CD8-positive, alpha-beta memory T cell (primary cell): ENCODE measurements around the gene ZWINT. TPM values are rescaled to one million over a fixed set of nuclear protein-coding genes. Genes with fewer than 3 reads are reported as not detected.

Experiments used
- CTCF ChIA-PET: fragments of 350-600 bp; sonication (Branson Sonifier 250); formaldehyde crosslinking; loops from one replicate; lab custom pipeline; 2021; ENCODE audit warnings: antibody characterized with exemption; lab: Charles Lee
- POLR2A ChIA-PET: fragments of 350-600 bp; sonication (Branson Sonifier 250); formaldehyde crosslinking; loops from one replicate; lab custom pipeline; 2021; ENCODE audit warnings: antibody characterized with exemption; lab: Charles Lee
- DNase-seq, 5 donors: peaks; one replicate each; pipeline versions ENCODE4 v3.0.0 to v3.0.0-alpha.2; 2020 to 2022; ENCODE audit warnings: mixed read lengths in 1 of 5
- H3K27ac ChIP-seq: one replicate; pipeline ENCODE4 v1.7.0; 2013; ENCODE audit warnings: low read depth, mild to moderate bottlenecking, low read length, moderate library complexity
- H3K27me3 ChIP-seq: 2 replicates; pipeline ENCODE4 v1.7.0; 2013; ENCODE audit warnings: low read length, mild to moderate bottlenecking; ENCODE audit not compliant: insufficient read depth, poor library complexity, severe bottlenecking
- H3K36me3 ChIP-seq: 2 replicates; pipeline ENCODE4 v1.7.0; 2013; ENCODE audit warnings: mild to moderate bottlenecking, low read length, moderate library complexity; ENCODE audit not compliant: insufficient read depth
- H3K4me1 ChIP-seq: 2 replicates; pipeline ENCODE4 v1.7.0; 2013; ENCODE audit warnings: mild to moderate bottlenecking, low read length, moderate library complexity; ENCODE audit not compliant: insufficient read depth
- H3K4me3 ChIP-seq: 2 replicates; pipeline ENCODE4 v1.7.0; 2013; ENCODE audit warnings: mild to moderate bottlenecking, low read length
- H3K9me3 ChIP-seq: 2 replicates; pipeline ENCODE4 v1.7.0; 2013; ENCODE audit warnings: mild to moderate bottlenecking, low read length
- H3K27ac Mint-ChIP-seq, 8 donors: one replicate each; pipeline ENCODE4 v1.8.0; 2020 to 2021; ENCODE audit warnings: mixed read lengths in 8 of 8, mild to moderate bottlenecking in 6 of 8, inconsistent platforms in 3 of 8, moderate library complexity in 3 of 8
- H3K27me3 Mint-ChIP-seq, 2 donors: one replicate each; pipeline ENCODE4 v1.8.0; 2020 to 2021; ENCODE audit warnings: mixed read lengths in 2 of 2, mild to moderate bottlenecking in 1 of 2, moderate library complexity in 1 of 2
- H3K36me3 Mint-ChIP-seq, 3 donors: one replicate each; pipeline ENCODE4 v1.8.0; 2020 to 2021; ENCODE audit warnings: mixed read lengths in 3 of 3, inconsistent platforms in 1 of 3, mild to moderate bottlenecking in 1 of 3
- H3K4me1 Mint-ChIP-seq, 3 donors: one replicate each; pipeline ENCODE4 v1.8.0; 2020 to 2021; ENCODE audit warnings: mixed read lengths in 3 of 3, inconsistent platforms in 1 of 3, mild to moderate bottlenecking in 1 of 3
- H3K4me3 Mint-ChIP-seq, 7 donors: one replicate each; pipeline ENCODE4 v1.8.0; 2020 to 2021; ENCODE audit warnings: mixed read lengths in 7 of 7, mild to moderate bottlenecking in 6 of 7, moderate library complexity in 4 of 7, inconsistent platforms in 2 of 7
- H3K9me3 Mint-ChIP-seq, 5 donors: one replicate each; pipeline ENCODE4 v1.8.0; 2020 to 2022; ENCODE audit warnings: mixed read lengths in 5 of 5, mild to moderate bottlenecking in 3 of 5, moderate library complexity in 2 of 5, inconsistent platforms in 1 of 5
- polyA plus RNA-seq: library from polyadenylated mRNA; unstranded; fragments of 300-500 nt; fragmentation: Illumina TruSeq; gene quantifications from one replicate; pipeline ENCODE4 v1.2.3, GENCODE V29; 2021
- total RNA-seq, 2 experiments: library from RNA; stranded (reverse); gene quantifications; one replicate each; pipeline ENCODE4 v1.2.3, GENCODE V29; 2021

ZWINT gene
- total RNA-seq (100 to 1,000 TPM; 114 to 120 TPM), polyA plus RNA-seq (5.8 TPM)

- no peaks in the 10 kb centered on the region for H3K9me3 ChIP-seq
- no peaks in the 10 kb centered on the region for H3K36me3 ChIP-seq
- no peaks in the 10 kb centered on the region for H3K27me3 ChIP-seq
- Mint-ChIP-seq H3K36me3 (peaks cover 0 to 8% (median 0%) of the 10 kb centered on the region in 3 donors), H3K9me3 (no peaks in the 10 kb centered on the region), H3K27ac (peak within 1 kb of the TSS; percentile 67 to 96 (median 90)), H3K4me3 (peak within 1 kb of the TSS; percentile 91 to 97 (median 94)), H3K27me3 (peaks cover 0 to 4% of the 10 kb centered on the region in 2 donors), H3K4me1 (peaks cover 19 to 50% (median 35%) of the 10 kb centered on the region in 3 donors)
- DNase-seq = peak; percentile 86 to 93 (median 89)
- peaks cover 6% of the 10 kb centered on the region for H3K4me1 ChIP-seq
- H3K4me3 ChIP-seq = peak within 1 kb of the TSS; percentile 79
- ChIA-PET CTCF (interaction anchor here (1.2 kb wide), 1 partner anchor 9 kb away, joined by 5 read pairs; no protein-coding TSS in a partner anchor), POLR2A (no interaction called here)
- H3K27ac ChIP-seq = peak within 1 kb of the TSS; percentile 68
These were observed at the start of gene ZWINT for GRCh38 chr10:56360967-56361612. TSS of gene ZWINT (minus strand) at chr10:56361259. CDS start at chr10:56361236, 23 bp downstream.

DNA sequence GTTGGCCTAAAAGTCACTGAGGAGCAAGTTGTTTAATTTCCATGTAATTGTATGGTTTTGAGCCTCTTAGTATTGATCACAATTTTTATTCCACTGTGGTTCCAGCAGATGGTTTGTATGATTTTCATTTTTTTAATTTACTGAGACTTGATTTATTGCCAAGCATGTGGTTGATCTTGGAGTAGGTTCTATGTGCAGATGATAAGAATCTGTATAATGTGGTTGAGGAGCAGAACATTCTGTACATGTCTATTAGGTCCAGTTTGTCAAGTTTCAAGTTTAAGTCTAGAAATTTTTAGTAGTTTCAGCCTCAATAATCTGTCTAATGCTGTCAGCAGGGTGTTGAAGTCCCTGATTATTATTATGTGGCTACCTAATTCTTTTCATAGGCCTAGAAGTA is 22.7 kb upstream of the ZWINT start:
- no peak for DNase-seq
- Histone ChIP-seq H3K36me3 (no peaks in the 10 kb centered on the region), H3K4me1 (no peaks in the 10 kb centered on the region), H3K27me3 (no peaks in the 10 kb centered on the region), H3K27ac (no peak overlapping the region), H3K4me3 (no peak overlapping the region), H3K9me3 (no peaks in the 10 kb centered on the region)
- Mint-ChIP-seq H3K9me3 (peaks cover 0 to 6% (median 0%) of the 10 kb centered on the region in 5 donors), H3K4me3 (no peak overlapping the region), H3K4me1 (no peaks in the 10 kb centered on the region), H3K27me3 (peaks cover 0 to 2% of the 10 kb centered on the region in 2 donors), H3K27ac (peak overlapping the region in 1 of 8 donors; percentile 7), H3K36me3 (no peaks in the 10 kb centered on the region)
- POLR2A ChIA-PET = no interaction called here
- CTCF ChIA-PET = interaction anchor here (1.3 kb wide), 1 partner anchor 10 kb away, joined by 3 read pairs; no protein-coding TSS in a partner anchor

DNA sequence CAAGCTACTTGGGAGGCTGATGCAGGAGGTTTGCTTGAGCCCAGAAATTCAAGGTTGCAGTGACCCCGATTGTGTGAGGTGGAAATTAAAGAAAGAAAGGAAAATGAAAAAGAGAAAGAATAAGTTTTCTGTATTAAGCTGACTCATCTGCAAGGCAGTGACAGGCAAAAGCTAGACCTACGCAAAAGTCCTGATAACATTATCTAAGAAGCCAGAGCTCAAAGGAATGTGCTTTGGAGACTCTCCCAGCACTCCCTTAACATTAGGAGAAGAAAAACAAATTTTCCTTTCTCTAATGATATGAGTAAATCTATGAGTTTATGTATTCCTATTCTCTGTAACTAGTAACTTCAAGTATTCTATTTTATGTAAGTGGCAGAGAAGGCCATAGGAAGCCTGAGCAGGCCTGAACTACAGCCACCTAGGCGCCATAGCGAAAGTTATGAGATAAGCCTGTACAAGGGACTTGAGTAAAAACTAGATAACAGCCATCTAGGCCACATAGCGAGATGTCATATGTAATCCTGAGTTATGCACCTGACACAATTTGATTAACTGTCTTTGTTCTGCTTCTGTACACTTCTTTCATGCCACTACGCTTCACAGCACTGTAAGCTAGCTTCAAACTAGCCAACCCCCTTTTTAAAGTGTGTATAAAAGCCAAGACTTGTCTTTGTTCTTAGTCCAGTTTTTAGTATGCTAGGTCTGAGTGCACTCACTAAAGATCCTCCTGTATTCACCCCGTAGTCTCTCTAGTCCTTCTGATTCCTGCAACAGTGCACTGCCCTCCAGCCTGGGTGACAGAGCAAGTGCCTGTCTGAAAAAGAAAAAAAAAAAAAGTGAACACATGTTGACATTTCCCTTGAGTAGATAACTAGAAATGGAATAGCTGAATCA is 9.4 kb upstream of the ZWINT start:
- H3K27ac Mint-ChIP-seq = no peak overlapping the region
- peak overlapping the region; percentile 34 for H3K27ac ChIP-seq
- H3K36me3 Mint-ChIP-seq = peaks cover 0 to 11% (median 0%) of the 10 kb centered on the region in 3 donors
- ChIA-PET POLR2A (no interaction called here), CTCF (interaction anchor here (1.7 kb wide), 1 partner anchor 9 kb away, joined by 5 read pairs; the partner anchor contains the start of gene ZWINT)
- H3K9me3 Mint-ChIP-seq = peaks cover 18 to 27% (median 23%) of the 10 kb centered on the region in 5 donors
- peaks cover 5% of the 10 kb centered on the region for H3K9me3 ChIP-seq
- H3K27me3 Mint-ChIP-seq = no peaks in the 10 kb centered on the region
- no peak overlapping the region for H3K4me3 Mint-ChIP-seq
- no peaks in the 10 kb centered on the region for H3K4me1 Mint-ChIP-seq
- no peak for DNase-seq
- H3K4me1 ChIP-seq = no peaks in the 10 kb centered on the region
- no peaks in the 10 kb centered on the region for H3K27me3 ChIP-seq
- H3K4me3 ChIP-seq = no peak overlapping the region
- H3K36me3 ChIP-seq = no peaks in the 10 kb centered on the region

GRCh38 chr10:56360583-56360966 is 484 bp downstream of the ZWINT start:
- H3K36me3 Mint-ChIP-seq = peaks cover 0 to 8% (median 0%) of the 10 kb centered on the region in 3 donors

DNA sequence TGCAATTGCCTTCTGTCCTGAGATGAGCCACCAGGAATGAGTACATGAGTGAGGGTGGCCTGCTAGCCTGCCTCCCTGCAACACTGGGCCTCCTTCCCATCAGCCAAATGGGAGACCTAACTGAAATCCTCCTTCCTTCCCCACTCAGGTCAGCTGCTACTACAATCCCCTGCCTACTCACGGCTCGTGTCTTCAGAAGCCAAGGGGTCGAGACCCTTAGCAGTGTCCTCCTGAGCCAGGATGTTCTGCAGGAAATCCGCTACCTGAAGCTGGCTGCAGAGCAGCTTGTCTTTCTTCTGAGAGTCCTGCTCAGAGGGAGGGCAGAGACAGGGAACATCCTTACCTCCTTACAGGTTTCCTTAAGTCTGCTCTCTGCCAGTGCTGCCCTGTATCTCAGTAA is 1.2 kb downstream of the ZWINT start:
- peak overlapping the region; percentile 91 to 97 (median 94) for H3K4me3 Mint-ChIP-seq
- POLR2A ChIA-PET = no interaction called here
- peaks cover 6% of the 10 kb centered on the region for H3K4me1 ChIP-seq
- no peak overlapping the region for H3K4me3 ChIP-seq
- no peaks in the 10 kb centered on the region for H3K9me3 Mint-ChIP-seq
- peak overlapping the region in 5 of 8 donors; percentile 6 to 94 (median 54) for H3K27ac Mint-ChIP-seq
- H3K27me3 Mint-ChIP-seq = peaks cover 0 to under 1% of the 10 kb centered on the region in 2 donors
- CTCF ChIA-PET = no interaction called here
- DNase-seq = no peak
- H3K27me3 ChIP-seq = no peaks in the 10 kb centered on the region
- no peak overlapping the region for H3K27ac ChIP-seq
- H3K9me3 ChIP-seq = no peaks in the 10 kb centered on the region
- no peaks in the 10 kb centered on the region for H3K36me3 ChIP-seq
- H3K4me1 Mint-ChIP-seq = peaks cover 19 to 50% (median 35%) of the 10 kb centered on the region in 3 donors
- peaks cover 0 to 8% (median 0%) of the 10 kb centered on the region in 3 donors for H3K36me3 Mint-ChIP-seq

More at GRCh38 chr10:56360583-56360966, 484 bp downstream of the ZWINT start:
- Histone ChIP-seq H3K36me3 (no peaks in the 10 kb centered on the region), H3K9me3 (no peaks in the 10 kb centered on the region), H3K27ac (peak overlapping the region; percentile 68), H3K4me3 (peak overlapping the region; percentile 79), H3K4me1 (peaks cover 6% of the 10 kb centered on the region), H3K27me3 (no peaks in the 10 kb centered on the region)
- Mint-ChIP-seq H3K27me3 (peaks cover 0 to 4% of the 10 kb centered on the region in 2 donors), H3K9me3 (no peaks in the 10 kb centered on the region), H3K4me1 (peaks cover 19 to 50% (median 35%) of the 10 kb centered on the region in 3 donors), H3K4me3 (peak overlapping the region; percentile 91 to 97 (median 94)), H3K27ac (peak overlapping the region; percentile 67 to 96 (median 88))
- CTCF ChIA-PET = no interaction called here
- no peak for DNase-seq
- POLR2A ChIA-PET = no interaction called here

GRCh38 chr10:56357018-56357417 is 4.0 kb downstream of the ZWINT start:
- H3K9me3 ChIP-seq = no peaks in the 10 kb centered on the region
- ChIA-PET CTCF (no interaction called here), POLR2A (no interaction called here)
- DNase-seq = no peak
- Mint-ChIP-seq H3K4me3 (no peak overlapping the region), H3K27me3 (no peaks in the 10 kb centered on the region), H3K36me3 (peaks cover 0 to 8% (median 0%) of the 10 kb centered on the region in 3 donors), H3K27ac (no peak overlapping the region), H3K4me1 (peaks cover 19 to 43% (median 35%) of the 10 kb centered on the region in 3 donors), H3K9me3 (no peaks in the 10 kb centered on the region)
- no peak overlapping the region for H3K27ac ChIP-seq
- peaks cover 6% of the 10 kb centered on the region for H3K4me1 ChIP-seq
- no peaks in the 10 kb centered on the region for H3K27me3 ChIP-seq
- H3K4me3 ChIP-seq = no peak overlapping the region
- H3K36me3 ChIP-seq = no peaks in the 10 kb centered on the region

- H3K4me3 Mint-ChIP-seq = no peak overlapping the region
- peaks cover 0 to 5% (median 2%) of the 10 kb centered on the region in 3 donors for H3K4me1 Mint-ChIP-seq
- no peak overlapping the region for H3K27ac Mint-ChIP-seq
- no peak for DNase-seq
- Histone ChIP-seq H3K4me3 (no peak overlapping the region), H3K4me1 (no peaks in the 10 kb centered on the region), H3K36me3 (no peaks in the 10 kb centered on the region), H3K9me3 (no peaks in the 10 kb centered on the region), H3K27ac (no peak overlapping the region), H3K27me3 (no peaks in the 10 kb centered on the region)
- ChIA-PET CTCF (no interaction called here), POLR2A (no interaction called here)
- H3K9me3 Mint-ChIP-seq = no peaks in the 10 kb centered on the region
- no peaks in the 10 kb centered on the region for H3K27me3 Mint-ChIP-seq
- no peaks in the 10 kb centered on the region for H3K36me3 Mint-ChIP-seq
These were observed 9.0 kb downstream of the ZWINT start for GRCh38 chr10:56351909-56352630.
